Caco-2 (cell line): ENCODE results near the gene NEK2. TPM values are rescaled to one million over a fixed set of nuclear protein-coding genes. Genes with fewer than 3 reads are reported as not detected.
"Not testable (repeated sequence)": the region's sequence is repeated elsewhere in the genome, so short reads cannot be mapped to it uniquely, and the experiment has no call there.

Source experiments
- BruUV-seq: library from RNA; stranded (reverse); fragments of 400-500 nt; replicated peaks from 2 replicates; lab custom pipeline; 2021; lab: Mats Ljungman, UMichigan
- CTCF ChIA-PET: fragments of 300-600 bp; sonication (Branson Sonifier 250); formaldehyde crosslinking; loops from one replicate; lab custom pipeline; 2022; ENCODE audit warnings: antibody characterized with exemption; lab: Charles Lee
- POLR2A ChIA-PET: fragments of 300-600 bp; sonication (Branson Sonifier 250); formaldehyde crosslinking; loops from one replicate; lab custom pipeline; 2022; ENCODE audit warnings: antibody characterized with exemption; lab: Charles Lee
- DNase-seq, 2 experiments: peaks; one replicate each; pipeline versions ENCODE4 v3.0.0 to v3.0.0-alpha.2; 2020 to 2022
- H3K27me3 ChIP-seq: replicated peaks from 2 replicates; pipeline ENCODE4 v1.6.0; 2011; ENCODE audit warnings: low read length; ENCODE audit not compliant: control insufficient read depth, insufficient read depth
- H3K36me3 ChIP-seq: 2 replicates; pipeline ENCODE4 v1.5.1; 2011; ENCODE audit warnings: low read length; ENCODE audit not compliant: control insufficient read depth, insufficient read depth
- H3K4me1 ChIP-seq: fragments of 250-450 bp; sonication (Bioruptor Pico); 2 replicates; pipeline ENCODE4 v1.5.1; 2020; ENCODE audit warnings: mild to moderate bottlenecking
- H3K4me3 ChIP-seq: 2 replicates; pipeline ENCODE4 v1.5.1; 2011; ENCODE audit warnings: low read depth, mild to moderate bottlenecking, control low read depth, low read length
- H3K9me3 ChIP-seq: fragments of 250-450 bp; sonication (Bioruptor Pico); 2 replicates; pipeline ENCODE4 v1.5.1; 2020; ENCODE audit warnings: mild to moderate bottlenecking, moderate library complexity
- H3K27ac Mint-ChIP-seq: one replicate; pipeline ENCODE4 v1.8.0; 2022; ENCODE audit warnings: mixed read lengths; ENCODE audit not compliant: unreplicated experiment
- H3K27me3 Mint-ChIP-seq: one replicate; pipeline ENCODE4 v1.8.0; 2022; ENCODE audit warnings: mixed read lengths; ENCODE audit not compliant: insufficient read depth, unreplicated experiment
- H3K36me3 Mint-ChIP-seq: one replicate; pipeline ENCODE4 v1.8.0; 2022; ENCODE audit warnings: mild to moderate bottlenecking, mixed read lengths; ENCODE audit not compliant: insufficient read depth, unreplicated experiment
- H3K4me1 Mint-ChIP-seq: one replicate; pipeline ENCODE4 v1.8.0; 2022; ENCODE audit warnings: low read depth, mixed read lengths; ENCODE audit not compliant: unreplicated experiment
- H3K4me3 Mint-ChIP-seq: one replicate; pipeline ENCODE4 v1.8.0; 2022; ENCODE audit warnings: mild to moderate bottlenecking, moderate library complexity, mixed read lengths; ENCODE audit not compliant: unreplicated experiment
- H3K9me3 Mint-ChIP-seq: one replicate; pipeline ENCODE4 v1.8.0; 2022; ENCODE audit warnings: mixed read lengths; ENCODE audit not compliant: unreplicated experiment
- intact Hi-C: fragments of 100-400 bp; cut with micrococcal nuclease; formaldehyde crosslinking; loops from one replicate; pipeline ENCODE4 v1.10.0; 2022; ENCODE audit not compliant: unreplicated experiment
- total RNA-seq: library from RNA; stranded (reverse); gene quantifications from 2 replicates; pipeline ENCODE4 v1.2.3, GENCODE V29; 2022
- TF ChIP-seq, protein P1 (sequence below), 2 experiments: fragments of 200-600 bp in 1 of 2; IDR thresholded peaks; 1 replicate in 1 of 2; 2 replicates in 1 of 2; pipeline versions ENCODE4 v1.5.1 to v1.8.0; 2011 to 2022; ENCODE audit warnings: antibody characterized with exemption in 1 of 2, control low read depth in 1 of 2, inconsistent platforms in 1 of 2, low read depth in 1 of 2, low read length in 1 of 2, mild to moderate bottlenecking in 1 of 2, moderate library complexity in 1 of 2; ENCODE audit not compliant: insufficient read depth in 1 of 2, severe bottlenecking in 1 of 2, unreplicated experiment in 1 of 2

Gene NEK2
- total RNA-seq, 1 experiment from 2014 or later: 34.7 TPM

DNA sequence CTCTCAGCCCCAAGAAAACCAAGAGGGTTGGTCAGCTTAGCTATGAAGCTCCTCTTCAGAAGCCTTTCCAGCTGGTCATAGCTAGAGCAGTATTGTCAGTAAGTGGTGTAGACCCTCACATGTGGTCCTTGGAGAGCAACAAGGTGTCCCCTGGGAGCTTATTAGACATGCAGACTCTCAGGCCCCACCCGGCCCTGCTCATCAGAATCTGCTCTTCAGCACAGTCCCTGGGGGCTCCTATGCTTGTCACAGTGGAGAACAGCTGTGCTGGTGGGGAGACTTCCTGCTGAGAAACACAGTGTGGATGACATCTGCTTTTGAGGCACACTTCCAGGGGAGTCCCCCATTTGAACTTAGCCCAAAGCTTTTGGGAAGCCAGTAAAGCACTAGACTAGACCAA is 21.9 kb upstream of the NEK2 start:
- no peak overlapping the region for H3K4me3 Mint-ChIP-seq
- H3K27me3 Mint-ChIP-seq: no peaks in the 10 kb centered on the region
- no peaks in the 10 kb centered on the region for H3K36me3 Mint-ChIP-seq
- peaks cover 10% of the 10 kb centered on the region for H3K9me3 Mint-ChIP-seq
- no peaks in the 10 kb centered on the region for H3K27me3 ChIP-seq
- BruUV-seq: no TSS peak
- intact Hi-C loops: no loop called here
- H3K36me3 ChIP-seq: no peaks in the 10 kb centered on the region
- TF ChIP-seq, protein P1, sequence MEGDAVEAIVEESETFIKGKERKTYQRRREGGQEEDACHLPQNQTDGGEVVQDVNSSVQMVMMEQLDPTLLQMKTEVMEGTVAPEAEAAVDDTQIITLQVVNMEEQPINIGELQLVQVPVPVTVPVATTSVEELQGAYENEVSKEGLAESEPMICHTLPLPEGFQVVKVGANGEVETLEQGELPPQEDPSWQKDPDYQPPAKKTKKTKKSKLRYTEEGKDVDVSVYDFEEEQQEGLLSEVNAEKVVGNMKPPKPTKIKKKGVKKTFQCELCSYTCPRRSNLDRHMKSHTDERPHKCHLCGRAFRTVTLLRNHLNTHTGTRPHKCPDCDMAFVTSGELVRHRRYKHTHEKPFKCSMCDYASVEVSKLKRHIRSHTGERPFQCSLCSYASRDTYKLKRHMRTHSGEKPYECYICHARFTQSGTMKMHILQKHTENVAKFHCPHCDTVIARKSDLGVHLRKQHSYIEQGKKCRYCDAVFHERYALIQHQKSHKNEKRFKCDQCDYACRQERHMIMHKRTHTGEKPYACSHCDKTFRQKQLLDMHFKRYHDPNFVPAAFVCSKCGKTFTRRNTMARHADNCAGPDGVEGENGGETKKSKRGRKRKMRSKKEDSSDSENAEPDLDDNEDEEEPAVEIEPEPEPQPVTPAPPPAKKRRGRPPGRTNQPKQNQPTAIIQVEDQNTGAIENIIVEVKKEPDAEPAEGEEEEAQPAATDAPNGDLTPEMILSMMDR (IDR thresholded peaks at IDR 0.05; ENCODE audit: insufficient read depth in 1 of 2, low read depth in 1 of 2, low read length in 1 of 2, severe bottlenecking in 1 of 2, unreplicated experiment in 1 of 2): no peak
- H3K27ac Mint-ChIP-seq: no peak overlapping the region
- H3K9me3 ChIP-seq: no peaks in the 10 kb centered on the region
- DNase-seq: no peak
- H3K4me3 ChIP-seq: no peak overlapping the region
- ChIA-PET CTCF (interaction anchor here (1.5 kb wide), 1 partner anchor 16 kb away, joined by 4 read pairs; no protein-coding TSS in a partner anchor), POLR2A (no interaction called here)
- H3K4me1 Mint-ChIP-seq: no peaks in the 10 kb centered on the region
- H3K4me1 ChIP-seq: 0 out of 2 replicates have a peak, but pooled peaks cover 5% of the 10 kb centered on the region

DNA sequence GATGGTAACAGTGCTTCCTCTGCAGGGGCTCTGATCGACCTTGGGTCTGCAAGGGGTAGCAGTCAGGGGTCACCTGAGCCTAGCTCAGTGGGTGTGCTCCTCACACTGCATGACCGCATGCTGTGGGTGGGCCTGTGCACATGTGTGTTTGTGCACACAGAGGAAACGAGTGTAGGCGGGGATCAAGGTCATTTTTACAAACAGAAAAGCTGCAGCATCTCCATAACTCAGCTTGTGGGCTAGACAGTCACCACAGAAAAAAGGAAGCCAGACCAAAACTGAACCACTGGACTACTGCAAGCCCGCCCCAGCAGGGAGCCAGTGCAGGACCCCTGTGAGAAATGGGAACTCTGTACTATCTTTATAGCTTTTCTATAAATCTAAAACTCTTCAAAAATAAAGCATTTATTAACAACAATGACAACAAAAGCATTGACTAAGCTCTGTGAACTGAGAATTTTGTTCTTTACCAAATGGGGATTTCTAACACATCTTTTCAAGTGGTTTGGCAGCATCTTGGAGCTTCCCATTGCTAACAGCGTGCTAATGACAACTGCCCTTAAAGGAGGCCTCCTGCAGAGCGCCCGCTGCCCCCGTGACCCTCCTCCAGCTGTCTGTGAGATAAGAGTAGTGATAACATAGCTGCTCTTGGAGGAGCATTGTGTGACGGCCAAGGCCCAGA is 19.9 kb upstream of the NEK2 start:
- POLR2A ChIA-PET: interaction anchor here (0.6 kb wide), 1 partner anchor 239 kb away, joined by 3 read pairs; no protein-coding TSS in a partner anchor
- intact Hi-C loops: no loop called here
- no peaks in the 10 kb centered on the region for H3K36me3 Mint-ChIP-seq

DNA sequence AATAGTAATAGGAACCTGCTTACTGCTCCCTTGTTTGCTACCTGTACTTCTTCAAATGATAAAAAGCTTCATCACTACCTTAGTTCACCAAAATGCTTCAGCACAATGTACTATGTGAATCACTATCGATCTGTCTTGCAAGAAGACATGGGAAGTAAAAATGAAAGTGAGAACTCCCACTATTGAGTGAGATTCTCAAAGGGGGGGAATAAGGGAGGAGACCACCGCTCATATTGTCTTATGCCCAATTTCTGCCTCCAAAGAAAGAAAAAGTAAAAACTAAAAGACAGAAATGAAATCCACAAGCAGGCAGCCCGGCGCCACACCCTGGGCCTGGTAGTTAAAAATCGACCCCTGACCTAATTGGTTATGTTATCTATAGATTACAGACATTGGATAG is 18.5 kb upstream of the NEK2 start:
- H3K27me3 Mint-ChIP-seq, H3K9me3 ChIP-seq, H3K4me3 ChIP-seq, POLR2A ChIA-PET, H3K4me1 ChIP-seq, CTCF ChIA-PET, H3K36me3 ChIP-seq, H3K9me3 Mint-ChIP-seq, DNase-seq, intact Hi-C loops, H3K4me3 Mint-ChIP-seq, H3K27ac Mint-ChIP-seq, H3K36me3 Mint-ChIP-seq, H3K4me1 Mint-ChIP-seq, BruUV-seq, H3K27me3 ChIP-seq: not testable (repeated sequence)

More for the DNA sequence above, 19.9 kb upstream of the NEK2 start:
- TF ChIP-seq, protein P1 (IDR thresholded peaks at IDR 0.05; ENCODE audit: insufficient read depth in 1 of 2, low read depth in 1 of 2, low read length in 1 of 2, severe bottlenecking in 1 of 2, unreplicated experiment in 1 of 2): no peak
- H3K27ac Mint-ChIP-seq: no peak overlapping the region
- peak; percentile 37 to 66 for DNase-seq
- no TSS peak for BruUV-seq
- H3K4me1 Mint-ChIP-seq: no peaks in the 10 kb centered on the region
- CTCF ChIA-PET: interaction anchor here (0.5 to 1.7 kb wide), 3 partner anchors 15 to 340 kb away, joined by 3 to 8 read pairs (median 4); partner anchors contain the start of genes DTL and INTS7
- Histone ChIP-seq H3K27me3 (no peaks in the 10 kb centered on the region), H3K4me3 (no peak overlapping the region), H3K9me3 (no peaks in the 10 kb centered on the region), H3K4me1 (0 out of 2 replicates have a peak, but pooled peaks cover 5% of the 10 kb centered on the region), H3K36me3 (no peaks in the 10 kb centered on the region)
- no peak overlapping the region for H3K4me3 Mint-ChIP-seq
- H3K9me3 Mint-ChIP-seq: peaks cover 10% of the 10 kb centered on the region
- H3K27me3 Mint-ChIP-seq: no peaks in the 10 kb centered on the region
